HG03097 (cell line): ENCODE measurements around the gene SIGLEC5.
A peak's percentile ranks its signal among the peaks of the same experiment; 100 is the strongest.

ENCODE experiments used
- ATAC-seq: cut with Tn5 transposase; IDR thresholded peaks from one replicate; pipeline ENCODE4 v1.9.1; 2021; ENCODE audit not compliant: unreplicated experiment, low FRiP score

SIGLEC5 gene

DNA sequence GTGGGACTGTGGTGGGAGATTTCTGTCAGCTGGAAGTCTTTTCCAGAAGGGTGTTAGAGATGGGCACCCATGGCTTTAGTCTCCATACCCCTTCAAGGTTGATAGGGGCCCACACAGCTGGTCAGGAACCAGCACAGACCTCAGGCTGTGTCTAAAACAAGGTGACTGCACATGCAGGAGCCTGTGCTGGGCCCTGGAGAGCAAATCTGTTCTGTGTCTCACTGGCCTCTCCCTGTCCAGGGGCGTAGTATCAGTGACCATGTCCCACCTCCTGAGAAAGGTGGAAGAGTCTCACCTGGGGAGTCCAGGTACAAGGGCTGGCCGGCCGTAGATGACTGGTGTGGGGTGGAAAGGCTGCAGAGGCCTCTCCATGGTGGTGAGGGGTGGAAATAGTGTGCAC lies 39.8 kb downstream of the SIGLEC5 start:
- ATAC-seq: no peak

DNA sequence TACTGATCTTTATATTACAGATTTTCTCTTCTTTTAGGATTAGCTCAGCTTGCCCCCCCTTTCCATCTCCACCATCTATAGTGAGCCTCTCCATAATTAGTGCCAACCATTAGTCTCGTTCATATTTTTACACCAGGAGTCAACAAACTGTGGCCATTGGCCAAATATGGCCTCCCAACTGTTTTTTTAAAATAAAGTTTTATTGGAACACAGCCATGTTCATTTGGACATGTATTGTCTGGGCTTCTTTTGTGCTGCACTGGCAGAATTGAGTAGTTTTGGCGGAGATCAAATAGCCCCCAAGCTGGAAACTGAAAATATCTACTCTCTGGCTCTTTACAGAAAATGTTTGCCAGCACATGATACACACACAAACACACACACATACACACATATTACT lies 40.7 kb downstream of the SIGLEC5 start:
- no peak for ATAC-seq

DNA sequence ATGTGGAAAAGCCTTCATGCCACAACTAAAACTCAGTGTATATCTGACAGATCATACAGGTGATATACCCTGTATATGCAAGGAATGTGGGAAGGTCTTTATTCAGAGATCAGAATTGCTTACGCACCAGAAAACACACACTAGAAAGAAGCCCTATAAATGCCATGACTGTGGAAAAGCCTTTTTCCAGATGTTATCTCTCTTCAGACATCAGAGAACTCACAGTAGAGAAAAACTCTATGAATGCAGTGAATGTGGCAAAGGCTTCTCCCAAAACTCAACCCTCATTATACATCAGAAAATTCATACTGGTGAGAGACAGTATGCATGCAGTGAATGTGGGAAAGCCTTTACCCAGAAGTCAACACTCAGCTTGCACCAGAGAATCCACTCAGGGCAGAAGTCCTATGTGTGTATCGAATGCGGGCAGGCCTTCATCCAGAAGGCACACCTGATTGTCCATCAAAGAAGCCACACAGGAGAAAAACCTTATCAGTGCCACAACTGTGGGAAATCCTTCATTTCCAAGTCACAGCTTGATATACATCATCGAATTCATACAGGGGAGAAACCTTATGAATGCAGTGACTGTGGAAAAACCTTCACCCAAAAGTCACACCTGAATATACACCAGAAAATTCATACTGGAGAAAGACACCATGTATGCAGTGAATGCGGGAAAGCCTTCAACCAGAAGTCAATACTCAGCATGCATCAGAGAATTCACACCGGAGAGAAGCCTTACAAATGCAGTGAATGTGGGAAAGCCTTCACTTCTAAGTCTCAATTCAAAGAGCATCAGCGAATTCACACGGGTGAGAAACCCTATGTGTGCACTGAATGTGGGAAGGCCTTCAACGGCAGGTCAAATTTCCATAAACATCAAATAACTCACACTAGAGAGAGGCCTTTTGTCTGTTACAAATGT lies 42.7 kb downstream of the SIGLEC5 start:
- no peak for ATAC-seq

DNA sequence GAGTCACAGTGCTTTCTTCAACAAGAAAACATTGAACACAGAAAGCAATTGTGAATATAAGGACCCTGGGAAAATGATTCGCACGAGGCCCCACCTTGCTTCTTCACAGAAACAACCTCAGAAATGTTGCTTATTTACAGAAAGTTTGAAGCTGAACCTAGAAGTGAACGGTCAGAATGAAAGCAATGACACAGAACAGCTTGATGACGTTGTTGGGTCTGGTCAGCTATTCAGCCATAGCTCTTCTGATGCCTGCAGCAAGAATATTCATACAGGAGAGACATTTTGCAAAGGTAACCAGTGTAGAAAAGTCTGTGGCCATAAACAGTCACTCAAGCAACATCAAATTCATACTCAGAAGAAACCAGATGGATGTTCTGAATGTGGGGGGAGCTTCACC lies 43.4 kb downstream of the SIGLEC5 start:
- ATAC-seq: no peak

DNA sequence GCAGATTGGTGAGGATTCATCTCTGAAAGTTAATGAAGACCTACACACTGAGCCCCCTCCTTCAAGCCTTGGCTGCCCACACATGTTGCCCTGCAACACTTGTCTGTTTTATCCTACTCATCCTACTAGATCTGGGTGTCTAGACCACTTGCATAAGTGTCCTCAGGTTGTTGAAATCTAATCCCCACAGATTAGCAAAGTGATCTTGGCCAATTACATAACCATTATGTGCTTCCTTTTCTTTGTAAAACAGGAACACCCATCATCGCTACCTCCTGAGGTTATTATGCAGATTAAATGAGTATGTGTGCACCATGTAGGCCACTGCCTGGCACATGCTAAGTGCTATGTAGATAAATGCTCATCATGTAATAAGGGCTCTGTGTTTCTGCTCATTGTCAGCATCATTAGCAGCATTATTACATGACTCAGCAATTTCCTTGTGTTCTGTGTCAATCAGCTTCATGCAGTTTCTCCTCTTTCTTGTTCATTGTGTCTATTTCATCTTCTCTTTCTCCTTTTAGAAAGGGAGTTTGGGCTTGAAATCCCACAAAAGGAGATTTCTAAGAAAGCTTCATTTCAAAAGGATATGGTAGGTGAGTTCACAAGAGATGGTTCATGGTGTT lies 44.0 kb downstream of the SIGLEC5 start:
- ATAC-seq: no peak

DNA sequence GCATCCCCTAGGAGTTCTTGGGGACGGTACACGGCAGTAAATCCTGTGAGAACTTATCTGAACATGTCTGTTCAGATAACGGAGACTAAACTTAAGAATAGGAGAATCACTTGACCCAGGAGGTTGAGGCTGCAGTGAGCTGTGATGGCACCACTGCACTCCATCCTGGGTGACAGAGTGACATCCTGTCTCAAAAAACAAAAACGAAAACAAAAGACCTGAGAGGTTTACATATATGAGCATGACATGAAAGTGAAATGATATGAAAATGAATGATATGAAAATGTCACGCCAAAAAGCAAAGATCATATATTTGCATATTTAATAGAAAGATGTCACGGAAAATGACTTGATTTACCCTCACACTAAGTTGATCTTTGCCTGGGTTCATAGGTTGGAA lies 53.4 kb downstream of the SIGLEC5 start:
- no peak for ATAC-seq

DNA sequence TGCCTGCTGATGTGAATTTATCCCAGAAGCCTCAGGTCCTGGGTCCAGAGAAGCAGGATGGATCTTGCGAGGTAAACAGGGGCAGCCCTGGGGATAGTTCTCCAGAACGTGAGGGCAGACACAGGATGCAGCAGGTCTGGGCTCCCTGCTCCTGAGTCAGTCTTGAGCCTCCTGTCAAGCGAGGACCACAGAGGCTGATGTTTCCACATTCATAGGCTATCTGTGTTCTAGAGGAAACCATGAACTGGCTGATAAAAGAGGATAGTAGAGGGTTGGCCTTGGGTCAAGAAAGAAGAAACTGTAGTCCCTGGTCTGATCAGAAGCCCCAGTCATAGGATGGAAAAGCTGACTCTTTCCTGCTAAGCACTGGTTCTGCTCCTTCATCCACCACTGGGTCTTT lies 56.9 kb downstream of the SIGLEC5 start:
- ATAC-seq: no peak

DNA sequence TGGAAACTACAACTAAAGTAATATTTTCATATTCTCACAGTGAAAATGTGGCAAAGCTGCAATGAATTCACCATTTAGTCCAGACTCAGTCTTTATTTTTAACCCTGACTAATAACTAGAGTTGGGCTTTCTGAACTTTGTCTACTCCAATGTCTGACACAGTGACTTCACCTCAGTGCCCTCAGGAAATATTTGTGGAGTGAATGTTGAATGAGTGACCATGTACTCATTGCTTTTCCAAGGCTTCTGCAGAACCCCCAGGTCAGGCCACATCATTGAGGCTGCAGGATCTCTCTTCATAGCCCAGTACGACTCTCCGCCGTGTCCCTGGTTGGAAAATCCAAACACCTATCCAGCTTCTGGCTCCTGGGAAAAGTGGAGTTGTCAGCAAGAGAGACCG lies 57.3 kb downstream of the SIGLEC5 start:
- ATAC-seq: no peak

DNA sequence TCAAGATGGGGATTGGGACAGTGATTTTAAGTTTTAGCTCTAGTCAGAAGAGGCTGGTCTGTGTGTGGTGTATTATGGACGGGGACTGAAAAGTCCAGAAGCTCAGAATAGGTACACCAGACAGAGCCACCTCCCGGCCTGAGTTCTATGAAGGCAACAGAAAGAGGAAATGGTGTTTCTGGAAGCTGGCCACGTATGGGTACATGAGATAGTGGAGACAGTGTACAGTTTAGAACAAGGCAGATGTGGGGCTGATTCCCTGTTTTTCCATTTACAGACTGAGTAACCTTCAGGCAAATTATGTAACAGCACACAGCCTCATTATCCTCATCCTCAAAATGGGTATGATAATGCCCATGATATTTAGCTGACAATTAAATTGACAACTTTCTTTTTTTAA lies 57.8 kb downstream of the SIGLEC5 start:
- ATAC-seq: no peak

DNA sequence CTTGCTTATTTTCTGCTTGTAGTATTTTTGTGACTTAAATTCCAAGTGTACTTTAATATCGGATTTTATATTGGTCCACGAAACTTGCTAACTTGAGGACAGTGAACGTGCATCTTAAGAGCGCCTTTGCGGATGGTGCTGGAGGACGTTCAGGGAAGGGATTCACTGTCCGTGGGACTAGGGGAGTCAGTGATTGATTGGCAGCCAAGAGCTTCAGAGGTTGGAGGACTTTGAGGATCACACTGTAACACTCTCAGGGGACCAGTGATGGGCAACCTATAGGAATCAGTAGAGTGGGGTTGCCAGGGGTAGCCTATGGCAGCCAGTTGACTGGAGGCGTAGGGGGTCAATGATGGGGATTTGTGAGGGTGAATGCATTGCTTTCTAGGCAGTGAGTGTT lies 58.6 kb downstream of the SIGLEC5 start:
- ATAC-seq: no peak

DNA sequence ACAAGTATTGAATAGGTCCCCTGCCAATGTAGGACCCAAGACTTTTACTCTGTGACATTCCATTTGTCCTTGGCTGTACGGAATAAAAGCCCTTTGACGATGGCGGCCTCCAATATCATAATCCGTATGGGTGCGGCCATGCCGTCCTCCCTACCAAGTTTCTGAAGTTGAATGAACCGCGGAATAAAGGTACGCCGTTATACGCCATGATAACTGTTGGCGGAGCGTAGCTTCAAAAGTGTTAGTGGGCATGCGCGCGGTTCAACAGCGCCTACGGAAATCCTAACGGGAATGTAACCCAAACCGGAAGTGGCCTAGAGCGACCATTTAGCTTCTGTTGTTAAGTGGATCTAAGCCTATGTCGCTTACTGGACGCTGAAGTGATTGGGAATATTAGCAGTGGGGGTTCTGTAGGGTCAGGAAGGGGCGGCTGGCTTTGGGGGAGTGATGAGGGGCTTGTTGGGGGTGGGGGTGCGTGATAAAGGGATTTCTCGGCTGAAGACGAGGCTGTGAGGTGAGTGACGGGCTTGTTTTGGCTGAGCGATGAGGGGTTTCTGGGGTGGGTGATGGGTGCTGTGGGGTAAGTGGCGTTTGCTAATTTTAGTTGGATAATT lies 59.1 kb downstream of the SIGLEC5 start, which contains the start of gene ZNF175:
Gene ZNF175, plus strand, starts transcription at position 322 of the 614 bp plus-strand sequence. CDS start 2,047 bp downstream, outside the sequence.
- peak; percentile 84 for ATAC-seq

DNA sequence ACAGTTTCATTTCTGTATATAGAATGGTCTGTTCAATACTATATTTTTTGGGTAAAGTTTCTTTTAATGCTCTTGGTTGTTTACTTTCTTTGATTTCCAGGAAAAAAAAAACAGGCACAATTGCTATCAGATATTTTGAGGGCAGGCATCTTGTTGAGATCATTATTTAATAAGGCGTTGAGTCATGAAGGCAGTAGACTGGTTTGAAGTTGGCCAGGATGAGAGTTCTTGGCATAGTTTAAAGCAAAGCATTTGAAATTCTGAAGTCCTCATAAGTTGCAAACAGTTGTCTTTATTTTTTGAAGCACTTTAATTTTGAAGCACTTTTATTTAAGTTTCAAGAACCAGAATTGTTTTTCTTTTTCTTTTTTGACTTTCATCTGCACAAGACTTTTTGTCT lies 61.7 kb downstream of the SIGLEC5 start:
- ATAC-seq: no peak

DNA sequence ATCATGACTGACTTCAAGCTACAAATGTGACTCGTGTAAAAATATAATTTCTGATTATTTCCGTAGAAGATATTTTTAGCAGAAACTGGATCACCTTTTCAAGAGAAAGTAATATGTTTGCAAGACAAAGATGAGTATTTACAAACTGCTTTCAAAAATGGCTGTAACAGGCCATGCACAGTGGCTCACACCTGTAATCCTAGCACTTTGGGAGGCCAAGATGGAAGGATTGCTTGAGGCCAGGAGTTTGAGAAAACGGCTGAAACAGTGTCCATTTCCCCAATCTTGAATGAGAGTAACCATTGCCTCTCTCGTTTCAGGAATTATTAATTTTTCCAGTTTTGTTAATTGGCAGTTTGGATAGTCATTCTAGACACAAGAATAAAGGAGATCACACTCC lies 62.6 kb downstream of the SIGLEC5 start:
- no peak for ATAC-seq

DNA sequence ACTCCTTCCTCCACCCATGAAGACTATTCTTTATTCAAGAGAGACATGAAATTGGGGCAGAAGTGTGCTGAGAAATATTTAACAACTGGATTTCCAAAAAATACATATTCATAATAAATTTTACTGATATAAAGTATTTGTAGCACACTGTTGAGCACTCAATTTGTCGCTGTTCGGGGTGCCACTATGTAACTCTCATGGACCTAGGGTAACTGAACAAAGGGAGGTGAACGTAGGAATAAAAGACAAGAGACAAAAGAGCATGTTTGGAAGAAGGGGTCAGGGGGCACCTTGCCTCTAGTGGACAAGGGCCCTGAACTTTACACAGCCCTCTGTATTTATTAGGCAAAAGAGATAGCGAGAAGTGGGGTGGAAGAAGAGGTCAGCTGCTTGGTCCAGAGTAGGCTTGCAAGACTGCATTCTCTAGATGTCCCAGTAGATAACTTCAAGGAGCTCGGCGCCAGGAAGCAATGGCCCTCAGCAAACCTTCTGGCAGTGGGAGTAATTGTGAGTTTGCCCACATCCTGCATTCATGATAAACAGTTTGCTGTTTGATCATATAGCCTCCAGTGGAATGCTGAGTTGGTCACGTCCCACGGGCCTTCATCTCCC lies 63.6 kb downstream of the SIGLEC5 start:
- ATAC-seq: no peak

DNA sequence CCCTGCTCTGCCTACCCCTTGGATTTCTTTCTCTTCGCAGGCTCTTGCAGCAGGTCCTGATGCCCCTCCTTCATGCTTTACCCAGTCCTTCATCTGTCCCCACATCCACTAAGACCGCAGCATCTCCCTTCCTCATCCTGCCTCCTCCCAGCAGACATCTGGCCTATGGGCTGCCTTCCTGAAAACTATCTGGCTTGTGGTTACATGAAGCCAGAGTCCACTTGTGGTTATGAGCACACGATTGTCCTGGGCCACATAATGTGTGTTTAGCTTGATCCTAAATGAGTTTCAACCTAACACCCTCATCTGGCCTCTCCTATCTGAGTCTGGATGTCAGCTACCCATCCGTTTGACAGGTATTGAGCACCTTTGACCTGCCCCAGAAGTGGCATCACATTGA lies 64.6 kb downstream of the SIGLEC5 start:
- no peak for ATAC-seq

DNA sequence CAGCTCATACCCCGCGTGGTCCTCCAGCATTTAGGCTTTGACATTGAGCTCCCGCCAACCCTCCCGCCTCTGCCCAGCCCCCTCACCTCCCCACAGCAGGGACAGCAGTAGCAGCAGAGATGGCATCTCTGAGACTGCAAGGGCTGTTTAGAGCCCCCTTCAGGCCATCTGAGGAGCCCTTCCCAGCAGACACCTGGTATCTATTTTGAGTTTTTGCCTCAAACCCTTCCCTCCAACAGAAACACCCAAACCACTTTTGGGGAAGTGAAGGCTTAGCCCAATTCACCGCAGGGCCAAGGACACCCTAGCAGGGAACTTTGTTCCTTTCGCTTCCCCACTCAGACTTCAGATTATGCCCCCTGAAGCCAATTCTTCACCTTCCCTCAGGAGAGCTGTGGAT lies 65.4 kb downstream of the SIGLEC5 start:
- ATAC-seq: no peak
